H1 (cell line): ENCODE results near the gene FOXL2NB. TPM values are rescaled to one million over a fixed set of nuclear protein-coding genes. Genes with fewer than 3 reads are reported as not detected.
A peak's percentile ranks its signal among the peaks of the same experiment; 100 is the strongest.

ENCODE experiments used
- CTCF ChIA-PET: fragments of 300-600 bp; sonication (Branson Sonifier 250); formaldehyde crosslinking; loops from one replicate; lab custom pipeline; 2021; ENCODE audit not compliant: partially characterized antibody; lab: Charles Lee
- POLR2A ChIA-PET: fragments of 300-600 bp; sonication (Branson Sonifier 250); formaldehyde crosslinking; loops from one replicate; lab custom pipeline; 2021; ENCODE audit warnings: inconsistent platforms; ENCODE audit not compliant: partially characterized antibody; lab: Charles Lee
- DNase-seq, 2 experiments: peaks; one replicate each; pipeline versions ENCODE4 v3.0.0 to v3.0.0-alpha.2; 2010 to 2022; ENCODE audit warnings: low spot score in 2 of 2, low read depth in 1 of 2, mixed read lengths in 1 of 2
- FAIRE-seq: peaks from 2 replicates; lab custom pipeline; 2011; peaks lifted over from hg19 to GRCh38; lab: Jason Lieb, UNC
- H2AFZ ChIP-seq: 2 replicates; pipeline ENCODE4 v1.8.1; 2012; ENCODE audit warnings: low read length, inconsistent platforms
- H2AK5ac ChIP-seq: 2 replicates; pipeline ENCODE4 v1.6.1; 2013; ENCODE audit warnings: low read depth, low read length
- H2BK120ac ChIP-seq: replicated peaks from 2 replicates; pipeline ENCODE3; 2013; ENCODE audit warnings: low read depth, low read length, inconsistent platforms
- H2BK12ac ChIP-seq: 2 replicates; pipeline ENCODE4 v1.6.1; 2013; ENCODE audit warnings: low read depth, low read length
- H2BK15ac ChIP-seq: 2 replicates; pipeline ENCODE4 v1.6.1; 2013; ENCODE audit warnings: low read length
- H2BK20ac ChIP-seq: 2 replicates; pipeline ENCODE4 v1.6.1; 2013; ENCODE audit warnings: low read length
- H2BK5ac ChIP-seq: 2 replicates; pipeline ENCODE4 v1.6.1; 2013; ENCODE audit warnings: low read depth, low read length
- H3K14ac ChIP-seq: 2 replicates; pipeline ENCODE4 v1.6.1; 2013; ENCODE audit warnings: inconsistent platforms; ENCODE audit not compliant: insufficient read length
- H3K18ac ChIP-seq: 2 replicates; pipeline ENCODE4 v1.6.1; 2013; ENCODE audit warnings: low read length; ENCODE audit errors: extremely low read depth
- H3K23ac ChIP-seq: 2 replicates; pipeline ENCODE4 v1.6.1; 2013; ENCODE audit warnings: inconsistent platforms; ENCODE audit not compliant: insufficient read length
- H3K23me2 ChIP-seq: 2 replicates; pipeline ENCODE4 v1.6.1; 2013; ENCODE audit warnings: low read depth, low read length
- H3K27ac ChIP-seq: 2 replicates; pipeline ENCODE4 v1.6.1; 2011; ENCODE audit warnings: low read depth, low read length, inconsistent platforms
- H3K27me3 ChIP-seq, 4 experiments: replicated peaks in 1 of 4; 1 replicate in 1 of 4; 2 replicates in 3 of 4; pipeline versions ENCODE4 v1.6.1 to v1.8.1; 2011 to 2013; ENCODE audit warnings: low read length in 3 of 4, mild to moderate bottlenecking in 3 of 4, inconsistent platforms in 2 of 4, mixed read lengths in 2 of 4, moderate library complexity in 1 of 4; ENCODE audit not compliant: control insufficient read depth in 3 of 4, insufficient read depth in 3 of 4; ENCODE audit errors: extremely low read depth in 1 of 4
- H3K36me3 ChIP-seq, 4 experiments: 2 replicates each; pipeline versions ENCODE4 v1.6.1 to v1.8.1; 2011 to 2013; ENCODE audit warnings: mild to moderate bottlenecking in 4 of 4, low read length in 3 of 4, moderate library complexity in 2 of 4, control low read depth in 1 of 4, inconsistent platforms in 1 of 4; ENCODE audit not compliant: insufficient read depth in 4 of 4, control insufficient read depth in 2 of 4
- H3K4ac ChIP-seq: replicated peaks from 2 replicates; pipeline ENCODE3; 2013; ENCODE audit warnings: low read length, low read depth, mixed read lengths, inconsistent platforms; ENCODE audit not compliant: insufficient read length
- H3K4me1 ChIP-seq, 4 experiments: replicated peaks in 1 of 4; 1 replicate in 1 of 4; 2 replicates in 3 of 4; pipeline versions ENCODE4 v1.6.1 to v1.8.1; 2011 to 2013; ENCODE audit warnings: low read length in 3 of 4, inconsistent platforms in 2 of 4, mixed read lengths in 1 of 4; ENCODE audit not compliant: insufficient read depth in 4 of 4, control insufficient read depth in 3 of 4
- H3K4me2 ChIP-seq, 2 experiments: 2 replicates each; pipeline versions ENCODE4 v1.6.1 to v1.8.1; 2011 to 2013; ENCODE audit warnings: low read depth in 2 of 2, low read length in 2 of 2, control low read depth in 1 of 2, inconsistent platforms in 1 of 2, mild to moderate bottlenecking in 1 of 2; ENCODE audit not compliant: insufficient read depth in 1 of 2
- H3K4me3 ChIP-seq, 4 experiments: fragments of 200-600, 300-600 bp in 1 of 4; sonication (generic), shearing (Covaris generic), sonication (Bioruptor Twin) in 1 of 4; 2 replicates each; pipeline versions ENCODE4 v1.5.1 to v1.8.1; 2011 to 2016; ENCODE audit warnings: low read length in 4 of 4, low read depth in 3 of 4, control low read depth in 2 of 4, inconsistent platforms in 2 of 4, mild to moderate bottlenecking in 2 of 4, mixed read lengths in 1 of 4, moderate library complexity in 1 of 4; ENCODE audit not compliant: insufficient read depth in 2 of 4; ENCODE audit errors: extremely low read depth in 1 of 4
- H3K56ac ChIP-seq: replicated peaks from 2 replicates; pipeline ENCODE3; 2013; ENCODE audit warnings: low read depth, mild to moderate bottlenecking, mixed read lengths, low read length, inconsistent platforms; ENCODE audit not compliant: insufficient read length
- H3K79me1 ChIP-seq: 2 replicates; pipeline ENCODE4 v1.6.1; 2013; ENCODE audit warnings: low read depth, low read length, control low read depth
- H3K79me2 ChIP-seq, 2 experiments: 2 replicates each; pipeline versions ENCODE4 v1.6.1 to v1.8.1; 2012 to 2013; ENCODE audit warnings: low read length in 2 of 2, mild to moderate bottlenecking in 2 of 2, inconsistent platforms in 1 of 2; ENCODE audit not compliant: insufficient read depth in 2 of 2, control insufficient read depth in 1 of 2
- H3K9ac ChIP-seq, 4 experiments: replicated peaks in 1 of 4; 1 replicate in 1 of 4; 2 replicates in 3 of 4; pipeline versions ENCODE4 v1.6.1 to v1.8.1; 2011 to 2013; ENCODE audit warnings: low read depth in 3 of 4, low read length in 3 of 4, control low read depth in 2 of 4, mild to moderate bottlenecking in 2 of 4, moderate library complexity in 2 of 4, inconsistent platforms in 1 of 4; ENCODE audit errors: extremely low read depth in 1 of 4
- H3K9me3 ChIP-seq, 2 experiments: 2 replicates each; pipeline versions ENCODE4 v1.6.1 to v1.8.1; 2012 to 2013; ENCODE audit warnings: mild to moderate bottlenecking in 2 of 2, moderate library complexity in 2 of 2, control low read depth in 1 of 2, inconsistent platforms in 1 of 2, low read depth in 1 of 2, low read length in 1 of 2, mixed read lengths in 1 of 2; ENCODE audit not compliant: insufficient read depth in 2 of 2
- H4K20me1 ChIP-seq, 2 experiments: replicated peaks in 1 of 2; 2 replicates each; pipeline versions ENCODE3 to v1.8.1; 2011 to 2013; ENCODE audit warnings: inconsistent platforms in 2 of 2, low read length in 2 of 2, mild to moderate bottlenecking in 1 of 2; ENCODE audit not compliant: insufficient read depth in 2 of 2, control insufficient read depth in 1 of 2
- H4K5ac ChIP-seq: 2 replicates; pipeline ENCODE4 v1.6.1; 2013; ENCODE audit warnings: low read length, low read depth, mixed read lengths, inconsistent platforms; ENCODE audit not compliant: insufficient read length
- H4K8ac ChIP-seq: 2 replicates; pipeline ENCODE4 v1.8.0; 2013; ENCODE audit warnings: mild to moderate bottlenecking, moderate library complexity, low read length, inconsistent platforms; ENCODE audit not compliant: insufficient read depth; ENCODE audit errors: extremely low read depth
- H4K91ac ChIP-seq: replicated peaks from 2 replicates; pipeline ENCODE3; 2013; ENCODE audit warnings: low read length, mixed read lengths, inconsistent platforms; ENCODE audit not compliant: insufficient read length
- BRCA1 ChIP-seq: IDR thresholded peaks from 2 replicates; pipeline ENCODE4 v1.6.1; 2012; ENCODE audit warnings: low read depth, low read length, improper control_type of control experiment
- CBX8 ChIP-seq: fragments of 300-800, 300-1000 bp; sonication (generic); IDR thresholded peaks from 2 replicates; pipeline ENCODE4 v1.7.1; 2016; ENCODE audit warnings: low read depth, low read length, borderline replicate concordance
- HDAC6 ChIP-seq: IDR thresholded peaks from one replicate; pipeline ENCODE4 v1.7.1; 2012; ENCODE audit warnings: low read depth, mild to moderate bottlenecking, inconsistent platforms, low read length, moderate library complexity
- POLR2AphosphoS5 ChIP-seq: IDR thresholded peaks from 2 replicates; pipeline ENCODE4 v1.6.1; 2011; ENCODE audit warnings: low read depth, low read length
- RBBP5 ChIP-seq: IDR thresholded peaks from 2 replicates; pipeline ENCODE4 v1.7.1; 2012; ENCODE audit warnings: low read depth, mild to moderate bottlenecking, inconsistent platforms, low read length, moderate library complexity, borderline replicate concordance
- SP1 ChIP-seq: IDR thresholded peaks from 2 replicates; pipeline ENCODE4 v1.6.1; 2011; ENCODE audit warnings: low read depth, low read length
- SRF ChIP-seq: IDR thresholded peaks from 2 replicates; pipeline ENCODE4 v1.6.1; 2011; ENCODE audit warnings: mild to moderate bottlenecking, low read depth, low read length, moderate library complexity
- SUZ12 ChIP-seq: fragments of 200-600 bp; sonication (generic); IDR thresholded peaks from 2 replicates; pipeline ENCODE4 v1.6.1; 2012; ENCODE audit warnings: mild to moderate bottlenecking, inconsistent platforms, low read length, moderate library complexity, mixed read lengths
- WGBS, 2 experiments: shearing (Covaris generic) in 1 of 2; methylation state at CpG; one replicate each; pipeline versions ENCODE4 v1.1.6 to v1.1.7; 2013 to 2015; ENCODE audit warnings: low lambda C conversion rate in 2 of 2, mixed read lengths in 2 of 2, inconsistent platforms in 1 of 2, low coverage in 1 of 2, missing lambda C conversion rate in 1 of 2; ENCODE audit not compliant: insufficient replicate concordance in 2 of 2, insufficient coverage in 1 of 2, insufficient read length in 1 of 2; ENCODE audit errors: extremely low coverage in 1 of 2, missing lambda C conversion rate in 1 of 2; 5-methylcytosine and 5-hydroxymethylcytosine counted together
- polyA plus RNA-seq, 7 experiments: library from polyadenylated mRNA; depleted of rRNA in 3 of 7; stranded (reverse) in 5 of 7; unstranded in 2 of 7; fragments of >200 nt in 5 of 7; fragments of 200-250 nt in 2 of 7; gene quantifications; 1 replicate in 5 of 7; 2 replicates in 1 of 7; 4 replicates in 1 of 7; pipeline versions ENCODE4 v1.2.1 to v1.2.3, GENCODE V29; 2011 to 2013; ENCODE audit warnings: missing spikeins in 2 of 7, mixed read lengths in 2 of 7
- total RNA-seq: library from RNA; stranded (reverse); fragmentation: NEBNext Ultra II Directional; extraction: Animal tissue kit (Norgen Biotek cat#: 25700); gene quantifications from 2 replicates; pipeline ENCODE4 v1.2.1, GENCODE V29; 2021

The FOXL2NB gene
- total and polyA plus RNA-seq, 2 of the 8 experiments (the other 6 are each of a cell fraction or from before 2014, with no cell fraction given) = 5.4 to 7.3 TPM

GRCh38 chr3:138933981-138934691 is 12.9 kb upstream of the FOXL2NB start:
- no peak overlapping the region for H3K27ac ChIP-seq
- no peak overlapping the region for H3K18ac ChIP-seq
- H3K4me1 ChIP-seq = peaks cover 9 to 28% (median 17%) of the 10 kb centered on the region in 4 experiments
- H2BK12ac ChIP-seq = peak overlapping the region; percentile 32; the same call in 1 of the 2 replicates
- no peak overlapping the region for H4K5ac ChIP-seq
- no peak overlapping the region for H3K9ac ChIP-seq
- H3K14ac ChIP-seq = no peak overlapping the region
- POLR2A ChIA-PET = interaction anchor here (1.2 to 9.6 kb wide), 3 partner anchors 8 to 245 kb away, joined by 3 to 149 read pairs (median 6); partner anchors contain the start of genes FOXL2 and FOXL2NB
- no peak overlapping the region for H2BK5ac ChIP-seq
- no peak for TF ChIP-seq HDAC6
- no peak for TF ChIP-seq SRF
- no peak for TF ChIP-seq BRCA1
- no peak for TF ChIP-seq SUZ12
- no peak for TF ChIP-seq SP1
- TF ChIP-seq RBBP5 = no peak
- no peak for TF ChIP-seq CBX8
- TF ChIP-seq POLR2AphosphoS5 = no peak
- H3K27me3 ChIP-seq = peaks cover 28 to 50% (median 40%) of the 10 kb centered on the region in 4 experiments
- no peak overlapping the region for H2BK20ac ChIP-seq
- DNase-seq (no peak), FAIRE-seq (no peak)
- no peak overlapping the region for H2BK15ac ChIP-seq
- no peak overlapping the region for H4K91ac ChIP-seq
- no peak overlapping the region for H3K4ac ChIP-seq
- WGBS, 2 experiments = 77% methylated on average over 3 of the region's 3 CpGs; no CpG with 5 or more reads in 1 of the 2 experiments
- no peaks in the 10 kb centered on the region for H3K9me3 ChIP-seq
- no peak overlapping the region for H2AFZ ChIP-seq
- H3K23ac ChIP-seq = no peak overlapping the region
- H3K36me3 ChIP-seq = peaks cover 0 to 8% (median 0%) of the 10 kb centered on the region in 4 experiments; a peak in 1 of 8 replicates
- no peak overlapping the region for H3K4me3 ChIP-seq
- H2AK5ac ChIP-seq = no peak overlapping the region
- no peak overlapping the region for H4K8ac ChIP-seq
- H3K79me2 ChIP-seq = no peaks in the 10 kb centered on the region
- H3K56ac ChIP-seq = no peak overlapping the region
- CTCF ChIA-PET = interaction anchor here (0.6 to 15.6 kb wide), 12 partner anchors 7 to 1023 kb away, joined by 3 to 223 read pairs (median 5); partner anchors contain the start of genes FOXL2 and FOXL2NB
- no peaks in the 10 kb centered on the region for H3K79me1 ChIP-seq
- peaks cover 8% of the 10 kb centered on the region; the same call in 1 of the 2 replicates for H3K23me2 ChIP-seq
- H2BK120ac ChIP-seq = no peak overlapping the region
- H3K4me2 ChIP-seq = no peak overlapping the region
- peaks cover 4 to 6% of the 10 kb centered on the region in 2 experiments for H4K20me1 ChIP-seq
